H54 (cell line): Measurements from ENCODE around the gene ZBTB16.

Experiments
- DNase-seq: peaks from one replicate; pipeline ENCODE4 v3.0.0; 2011; ENCODE audit warnings: low spot score, mixed read lengths; ENCODE audit not compliant: insufficient read length
- FAIRE-seq: peaks from 3 replicates; lab custom pipeline; 2011; peaks lifted over from hg19 to GRCh38; lab: Jason Lieb, UNC
- POLR2A ChIP-seq: IDR thresholded peaks from 2 replicates; pipeline ENCODE4 v1.6.1; 2011; ENCODE audit warnings: low read depth, mild to moderate bottlenecking, low read length

Gene ZBTB16

DNA sequence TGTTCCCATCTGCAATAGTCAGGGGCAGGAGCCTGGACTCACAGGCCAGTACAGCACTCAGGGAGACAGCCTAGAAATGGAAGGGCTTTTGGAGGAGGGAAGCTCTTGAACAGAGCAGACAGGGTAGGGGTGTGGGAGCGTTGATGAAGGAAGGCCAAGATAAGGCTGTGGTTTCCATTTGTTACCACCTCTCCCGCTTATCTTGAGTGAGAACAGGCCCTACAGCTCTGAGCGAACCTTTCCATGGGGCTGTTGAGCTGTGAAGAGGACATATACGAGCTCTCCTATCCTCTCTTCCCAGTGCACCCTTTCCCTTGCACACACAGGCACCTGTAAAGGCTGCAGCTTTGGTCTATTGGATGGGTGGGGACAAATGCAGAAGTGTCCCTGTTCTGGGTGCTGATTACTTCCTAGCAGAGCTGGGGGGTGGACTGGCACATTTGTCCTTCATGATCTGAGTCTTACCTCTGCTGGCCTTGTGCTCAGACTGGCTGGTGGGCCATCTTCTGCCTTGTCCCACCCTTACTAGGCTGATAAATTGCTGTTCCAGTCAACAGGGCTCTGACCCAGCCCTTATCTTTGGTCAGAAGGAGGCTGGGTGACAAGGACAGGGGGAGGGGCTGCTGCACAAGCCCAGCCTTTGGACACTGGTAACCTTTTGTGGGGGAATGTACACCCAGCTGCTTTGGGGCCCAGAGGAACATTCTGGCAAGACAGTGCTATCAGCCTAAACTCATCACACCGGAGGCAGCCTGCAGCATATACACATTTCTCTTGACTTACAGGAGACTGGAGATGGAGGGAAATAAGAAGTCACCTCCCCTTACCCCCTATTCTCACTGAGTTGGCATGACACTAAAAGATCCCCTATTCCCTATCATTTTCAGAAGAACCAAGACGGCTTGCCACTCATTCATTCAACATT, 156.6 kb downstream of the ZBTB16 start:
- DNase-seq: no peak
- FAIRE-seq: no peak
- TF ChIP-seq POLR2A: no peak

DNA sequence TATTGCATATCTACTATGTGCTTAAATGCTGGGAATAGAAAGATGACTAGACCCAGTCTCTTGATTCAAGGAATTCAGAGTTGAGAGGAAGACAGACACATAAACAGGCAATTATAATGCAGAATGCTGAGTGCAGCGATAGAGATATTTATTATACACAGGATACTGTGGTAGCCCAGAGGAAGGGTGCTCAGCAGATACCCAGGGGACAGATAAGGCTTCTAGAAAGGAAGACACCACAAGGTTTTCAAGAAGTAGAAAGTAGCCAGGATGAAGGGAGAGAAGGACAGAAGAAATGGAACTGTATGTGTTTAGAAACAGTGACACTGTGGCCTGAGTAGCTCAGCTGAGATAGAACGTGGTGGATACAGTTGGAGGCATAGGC, 157.3 kb downstream of the ZBTB16 start:
- DNase-seq (no peak), FAIRE-seq (no peak)
- no peak for TF ChIP-seq POLR2A

DNA sequence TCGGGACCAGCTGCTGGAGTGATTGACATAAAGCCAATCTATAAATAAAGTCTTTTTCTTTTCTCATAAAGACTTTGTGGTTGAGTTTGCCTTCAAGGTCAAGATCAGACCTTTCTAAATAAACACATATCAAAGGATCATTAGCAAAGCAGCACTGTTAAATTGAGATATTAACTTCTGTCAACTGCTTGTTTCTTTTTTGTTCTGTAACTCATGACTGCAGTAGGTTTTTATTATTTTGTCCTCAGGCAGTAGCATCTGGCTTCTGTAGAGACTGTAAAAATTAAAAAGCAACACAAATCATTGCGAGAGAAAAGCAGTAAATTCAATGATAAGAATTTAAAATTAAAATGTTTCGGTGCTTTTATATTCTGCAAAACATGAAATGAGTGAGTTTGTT, 159.0 kb downstream of the ZBTB16 start:
- TF ChIP-seq POLR2A: no peak
- no peak for DNase-seq
- FAIRE-seq: no peak

DNA sequence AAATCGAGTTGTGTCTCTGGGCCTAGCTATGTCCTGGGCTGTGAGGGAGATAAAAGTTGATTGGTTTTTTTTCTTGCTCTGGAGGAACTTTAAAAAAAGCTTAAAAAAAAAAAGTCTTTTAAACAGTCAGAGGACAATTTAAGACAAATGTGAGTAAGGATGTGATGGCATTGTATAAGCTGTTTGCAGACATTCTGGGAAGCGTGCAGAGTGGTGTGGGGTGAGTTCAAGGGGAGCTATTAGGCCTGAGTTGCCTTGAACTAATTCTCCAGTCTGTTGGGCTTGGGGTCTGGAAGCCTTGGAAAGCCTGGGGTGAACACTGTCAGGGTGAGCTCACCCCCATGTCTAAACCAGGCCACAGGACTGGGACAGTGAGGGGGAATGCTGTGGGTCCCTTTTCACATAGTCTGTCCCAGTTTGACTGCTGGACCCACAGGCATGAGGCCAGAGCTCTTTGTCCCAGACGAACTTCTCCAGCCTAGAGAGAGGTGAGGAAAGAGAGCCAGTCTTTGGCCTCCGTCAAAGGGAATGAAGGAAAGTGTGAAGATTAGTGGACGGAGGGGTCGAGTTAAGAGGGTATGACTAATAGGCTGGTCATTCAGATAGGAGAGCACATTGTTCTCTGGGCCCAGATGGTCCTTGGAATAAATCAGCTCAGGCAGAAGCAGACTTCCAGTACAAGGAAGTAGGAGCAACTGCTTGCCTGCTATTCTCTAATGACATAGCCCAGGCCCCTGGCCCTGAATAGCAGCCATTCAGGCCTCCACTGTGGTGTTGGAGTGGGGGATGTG, 160.2 kb downstream of the ZBTB16 start:
- no peak for FAIRE-seq

DNA sequence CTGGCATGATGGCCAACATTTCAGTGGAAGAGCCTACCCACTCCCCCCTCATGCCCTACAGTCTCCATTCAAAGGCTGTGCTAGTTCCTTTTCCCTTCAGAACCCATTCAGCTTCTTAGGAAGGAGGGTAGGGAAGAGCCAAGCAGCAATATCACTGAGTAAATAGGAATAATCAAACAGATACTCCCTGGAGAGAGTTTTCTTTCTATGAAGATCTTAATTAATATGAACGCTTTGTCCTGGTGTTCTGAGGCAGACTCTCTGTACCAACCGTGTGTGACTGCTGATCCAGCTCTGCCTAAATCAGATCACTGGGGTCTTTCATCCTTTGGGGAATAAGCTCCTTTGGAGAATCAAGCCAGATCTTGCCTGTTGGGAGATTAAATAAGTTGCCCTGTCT, 161.5 kb downstream of the ZBTB16 start:
- DNase-seq (no peak), FAIRE-seq (no peak)
- no peak for TF ChIP-seq POLR2A

More for the DNA sequence above, 160.2 kb downstream of the ZBTB16 start:
- no peak for DNase-seq
- TF ChIP-seq POLR2A: no peak

DNA sequence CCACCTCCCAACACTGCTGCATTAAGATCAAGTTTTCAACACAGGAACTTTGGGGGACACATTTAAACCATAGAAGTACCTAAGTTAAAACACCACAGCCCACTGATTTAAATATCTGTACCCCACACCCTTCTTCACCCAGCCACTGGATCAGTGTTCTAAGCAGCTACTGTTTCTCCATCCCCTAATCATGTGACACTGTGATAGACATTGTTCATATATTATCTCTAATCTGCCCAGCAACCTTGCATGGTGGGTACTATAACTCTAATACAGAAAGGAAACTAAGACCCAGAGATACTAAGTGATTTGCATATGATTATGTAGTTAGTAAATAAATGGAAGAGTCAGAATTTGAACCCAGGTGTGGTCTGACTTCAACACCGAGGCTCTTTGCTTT, 166.2 kb downstream of the ZBTB16 start:
- TF ChIP-seq POLR2A: no peak
- DNase-seq (no peak), FAIRE-seq (no peak)

DNA sequence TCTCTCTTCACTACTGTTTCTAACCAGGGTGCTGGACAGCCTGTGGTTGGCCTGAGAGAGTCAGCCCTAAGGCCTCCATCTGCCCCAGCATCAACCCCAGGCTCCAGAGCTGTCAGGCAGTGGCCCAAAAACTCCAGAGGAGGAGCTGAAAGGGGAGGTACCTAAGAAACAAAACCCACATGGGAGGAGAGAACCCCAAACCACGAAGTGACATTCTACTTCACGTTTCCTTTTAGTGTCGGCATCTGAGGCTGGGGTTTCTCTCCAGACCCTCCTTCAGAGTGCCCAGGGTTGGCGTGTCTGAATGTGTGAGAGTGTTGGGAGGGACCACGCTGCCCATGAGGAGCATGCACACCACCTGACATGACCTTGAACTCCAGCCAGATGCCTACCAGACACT, 166.8 kb downstream of the ZBTB16 start:
- FAIRE-seq (no peak), DNase-seq (no peak)
- TF ChIP-seq POLR2A: no peak

DNA sequence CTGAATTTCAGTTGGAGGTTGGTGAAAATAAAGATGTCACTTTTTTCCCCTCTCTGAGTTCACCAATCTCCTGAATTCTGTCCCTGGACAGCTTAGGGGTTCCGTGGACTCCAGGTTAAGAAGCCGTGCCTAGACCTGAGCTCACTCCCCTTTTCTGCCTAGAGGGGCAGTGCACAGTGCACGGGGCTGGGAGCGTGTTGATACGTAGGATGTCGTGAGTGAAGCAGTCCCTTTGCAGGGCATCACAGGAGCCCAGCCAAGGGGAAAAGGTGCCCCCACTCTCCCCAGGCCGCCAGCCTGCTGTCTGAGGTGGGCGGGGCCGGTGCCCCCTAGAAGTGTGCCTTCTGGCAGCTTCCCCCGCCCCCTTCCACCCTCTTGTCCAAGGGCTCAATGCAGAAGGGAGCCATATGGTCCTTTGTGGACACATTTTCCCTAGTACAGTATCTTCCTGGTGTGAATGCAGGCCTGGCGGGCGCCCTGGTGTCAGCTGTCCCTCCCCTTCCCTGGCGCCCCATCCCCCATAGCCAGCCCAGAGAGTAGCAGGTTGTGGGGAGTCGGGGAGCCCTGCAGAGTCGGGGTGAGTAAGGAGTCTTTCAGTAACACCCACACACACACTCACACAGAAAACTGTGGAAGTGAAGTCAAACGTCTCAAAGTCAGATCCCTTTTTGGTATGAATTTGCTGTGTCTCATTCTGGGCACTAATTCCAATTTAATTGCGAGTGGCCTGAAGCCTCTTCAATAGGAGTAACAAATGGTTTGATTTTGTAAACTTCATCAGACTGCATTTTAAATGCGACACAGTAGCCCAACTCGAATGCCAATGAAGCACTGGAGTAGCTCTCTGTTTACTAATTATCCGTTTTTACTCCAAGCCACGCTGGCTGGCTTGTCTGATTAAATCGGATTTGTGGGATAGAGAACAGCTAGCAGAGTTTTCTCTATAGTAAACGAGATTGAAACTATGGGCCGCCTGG, 169.2 kb downstream of the ZBTB16 start:
- no peak for TF ChIP-seq POLR2A
- DNase-seq (no peak), FAIRE-seq (no peak)

DNA sequence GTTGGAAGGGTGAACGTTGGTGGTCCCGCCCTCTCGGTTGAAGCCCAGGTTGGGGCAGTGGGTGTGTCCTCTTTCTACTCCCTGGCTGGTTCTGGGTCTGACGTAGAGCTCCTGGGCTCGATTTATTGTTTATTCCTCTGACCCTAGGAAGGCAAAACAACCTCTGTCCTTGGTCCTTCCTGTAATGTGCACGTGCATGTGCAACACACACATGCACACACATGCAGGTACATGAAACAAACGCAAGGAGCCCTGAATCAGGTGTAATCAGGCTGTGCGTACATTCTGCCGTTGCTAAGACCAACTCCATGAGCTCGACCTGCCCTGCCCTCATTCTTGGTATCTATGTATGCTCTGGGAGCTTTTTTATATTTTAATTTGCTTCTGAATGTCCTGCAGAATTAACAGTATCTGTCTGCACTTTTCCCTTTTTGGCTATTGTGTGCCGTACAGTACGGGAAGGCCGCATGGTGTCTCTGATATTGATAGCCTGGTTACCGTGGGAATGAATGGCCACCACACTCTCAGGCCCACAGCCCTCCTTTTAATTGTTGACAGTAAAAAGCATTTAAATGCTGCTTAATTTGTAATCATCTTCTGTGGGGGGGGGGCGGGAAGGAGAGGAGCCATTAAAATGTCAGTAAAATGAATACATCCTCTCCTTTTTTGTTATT, 170.7 kb downstream of the ZBTB16 start:
- DNase-seq (no peak), FAIRE-seq (no peak)
- no peak for TF ChIP-seq POLR2A

DNA sequence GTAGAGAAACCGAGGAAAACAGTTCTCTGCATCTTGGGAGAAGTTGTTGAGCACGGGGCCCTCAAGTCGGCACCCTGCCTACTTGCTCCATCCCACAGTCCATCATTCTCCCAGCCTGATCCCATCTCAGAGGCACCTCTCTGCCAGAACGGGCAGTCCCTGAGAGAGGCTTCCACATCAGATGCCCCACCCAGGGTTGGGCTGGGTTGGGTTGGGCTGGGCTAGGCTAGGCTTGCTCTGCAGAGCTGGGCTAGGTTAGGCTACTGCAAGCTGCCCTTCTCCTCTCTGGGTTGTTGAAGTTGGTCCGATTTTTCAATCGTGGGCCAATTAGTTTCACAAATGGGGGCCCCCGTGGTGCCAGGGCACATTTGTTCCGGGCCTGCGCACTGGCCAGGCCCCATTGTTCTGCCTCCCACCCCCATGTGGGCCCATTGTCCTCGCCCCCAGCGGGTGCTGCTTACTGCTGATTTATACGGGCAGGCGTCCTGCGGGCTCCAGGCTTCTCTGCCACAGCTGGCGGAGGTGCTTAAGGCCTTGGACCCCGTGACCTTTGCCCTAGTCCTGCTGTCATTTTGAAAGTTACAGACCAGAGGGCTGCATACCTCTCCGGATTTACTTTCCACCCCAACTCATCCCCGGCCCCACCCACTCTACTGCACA, 173.0 kb downstream of the ZBTB16 start:
- DNase-seq (no peak), FAIRE-seq (no peak)
- no peak for TF ChIP-seq POLR2A

DNA sequence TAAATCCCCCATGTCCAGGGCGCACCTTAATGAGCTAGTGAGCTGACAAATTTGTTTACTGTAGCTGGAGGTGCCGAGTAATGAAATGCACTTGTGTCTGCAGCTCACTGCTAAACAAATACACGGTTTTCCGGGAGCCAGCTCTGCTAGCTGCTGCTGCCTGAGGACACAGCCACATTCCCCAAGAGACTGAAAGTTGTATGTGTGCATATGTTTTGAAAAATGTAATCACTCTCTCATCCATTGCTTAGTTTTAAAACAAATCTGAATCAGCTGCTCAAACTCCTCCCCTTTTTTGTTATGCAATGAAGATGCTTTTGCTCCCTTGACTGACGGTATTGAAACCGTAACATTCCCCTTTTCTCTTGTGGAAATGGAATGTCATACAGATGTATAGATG, 174.2 kb downstream of the ZBTB16 start:
- FAIRE-seq (no peak), DNase-seq (no peak)
- TF ChIP-seq POLR2A: no peak

DNA sequence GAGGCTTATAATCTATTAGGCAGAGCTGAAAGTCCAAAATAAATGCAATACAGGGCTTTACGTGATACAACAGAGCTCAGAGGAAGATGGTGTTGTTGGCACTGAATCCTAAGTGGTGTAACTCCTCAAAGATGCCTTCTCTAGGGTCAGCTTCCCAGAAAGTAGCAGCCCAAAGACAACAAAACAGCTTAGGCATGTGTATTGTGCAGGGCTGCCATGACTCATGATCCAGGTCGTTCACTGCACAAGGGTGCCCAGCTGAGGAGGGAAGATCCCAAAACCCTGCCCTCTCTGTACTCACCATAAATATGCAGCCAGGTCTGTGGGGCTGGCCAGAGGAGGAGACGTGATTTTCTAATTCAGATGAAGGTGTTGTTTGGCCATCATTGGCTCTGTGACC, 177.3 kb downstream of the ZBTB16 start:
- no peak for FAIRE-seq
- TF ChIP-seq POLR2A: no peak
- DNase-seq: no peak
